Left ventricle myocardium inferior (tissue), 1 donor: ENCODE measurements around the gene FITM2. TPM values are rescaled to one million over a fixed set of nuclear protein-coding genes. Genes with fewer than 3 reads are reported as not detected.
A peak's percentile ranks its signal among the peaks of the same experiment; 100 is the strongest.

Experiments
- DNase-seq: peaks from one replicate; pipeline ENCODE4 v3.0.0-alpha.2; 2020
- H3K27ac ChIP-seq: fragments of 200-600 bp; replicated peaks from 2 replicates; pipeline ENCODE4 v1.8.0; 2021
- H3K27me3 ChIP-seq: fragments of 200-600 bp; 2 replicates; pipeline ENCODE4 v1.8.0; 2021; ENCODE audit warnings: low read depth
- H3K36me3 ChIP-seq: fragments of 200-600 bp; 2 replicates; pipeline ENCODE4 v1.8.0; 2021
- H3K4me1 ChIP-seq: fragments of 200-600 bp; 2 replicates; pipeline ENCODE4 v1.8.0; 2021
- H3K4me3 ChIP-seq: fragments of 200-600 bp; 2 replicates; pipeline ENCODE4 v1.8.0; 2021; ENCODE audit warnings: mild to moderate bottlenecking, moderate library complexity
- H3K9me3 ChIP-seq: fragments of 200-600 bp; replicated peaks from 2 replicates; pipeline ENCODE4 v1.8.0; 2021
- CTCF ChIP-seq: fragments of 200-600 bp; IDR thresholded peaks from 2 replicates; pipeline ENCODE4 v1.8.0; 2021; ENCODE audit warnings: antibody characterized with exemption, mild to moderate bottlenecking, borderline replicate concordance
- intact Hi-C: fragments of 100-400 bp; cut with micrococcal nuclease; formaldehyde crosslinking; loops from one replicate; pipeline ENCODE4 v1.11.0; 2022
- total RNA-seq: library from RNA; stranded (reverse); fragmentation: NEBNext Ultra II Directional; extraction: Animal tissue kit (Norgen Biotek cat#: 25700); gene quantifications from one replicate; pipeline ENCODE4 v1.2.1, GENCODE V29; 2021
- donor health status: DM: no; HTN: yes; CAD: no; lungs with severe emphysema.

FITM2 gene
- total RNA-seq, 1 donor from 2014 or later = 160 TPM

GRCh38 chr20:44279228-44279627 is 31.8 kb downstream of the FITM2 start:
- Histone ChIP-seq H3K27me3 (no peaks in the 10 kb centered on the region), H3K4me1 (peaks cover 21% of the 10 kb centered on the region), H3K27ac (no peak overlapping the region), H3K4me3 (no peak overlapping the region), H3K9me3 (no peaks in the 10 kb centered on the region), H3K36me3 (no peaks in the 10 kb centered on the region)
- intact Hi-C loops = no loop called here
- DNase-seq = no peak
- no peak for TF ChIP-seq CTCF

GRCh38 chr20:44274303-44275017 is 36.5 kb downstream of the FITM2 start:
- TF ChIP-seq CTCF = no peak
- no peak overlapping the region for H3K4me3 ChIP-seq
- intact Hi-C loops = no loop called here
- H3K27me3 ChIP-seq = no peaks in the 10 kb centered on the region
- H3K27ac ChIP-seq = no peak overlapping the region
- no peak for DNase-seq
- peaks cover 18% of the 10 kb centered on the region for H3K36me3 ChIP-seq
- peaks cover 8% of the 10 kb centered on the region for H3K4me1 ChIP-seq
- no peaks in the 10 kb centered on the region for H3K9me3 ChIP-seq

GRCh38 chr20:44273231-44274215 is 37.5 kb downstream of the FITM2 start:
- peaks cover 8% of the 10 kb centered on the region for H3K4me1 ChIP-seq
- no peak overlapping the region for H3K27ac ChIP-seq
- no peak overlapping the region for H3K4me3 ChIP-seq
- intact Hi-C loops = no loop called here
- peaks cover 18% of the 10 kb centered on the region for H3K36me3 ChIP-seq
- no peaks in the 10 kb centered on the region for H3K27me3 ChIP-seq
- DNase-seq = no peak
- H3K9me3 ChIP-seq = no peaks in the 10 kb centered on the region
- no peak for TF ChIP-seq CTCF

- H3K4me3 ChIP-seq = no peak overlapping the region
- no peaks in the 10 kb centered on the region for H3K9me3 ChIP-seq
- intact Hi-C loops = no loop called here
- H3K36me3 ChIP-seq = peaks cover 18% of the 10 kb centered on the region
- no peak overlapping the region for H3K27ac ChIP-seq
- H3K4me1 ChIP-seq = peaks cover under 1% of the 10 kb centered on the region
- no peak for DNase-seq
- peak; percentile 17 for TF ChIP-seq CTCF
- H3K27me3 ChIP-seq = no peaks in the 10 kb centered on the region
Measured at GRCh38 chr20:44271915-44272663, 38.9 kb downstream of the FITM2 start.

GRCh38 chr20:44268802-44269201 is 42.2 kb downstream of the FITM2 start:
- Histone ChIP-seq H3K4me3 (no peak overlapping the region), H3K27me3 (no peaks in the 10 kb centered on the region), H3K4me1 (peaks cover 8% of the 10 kb centered on the region), H3K9me3 (no peaks in the 10 kb centered on the region), H3K36me3 (peaks cover 18% of the 10 kb centered on the region), H3K27ac (no peak overlapping the region)
- intact Hi-C loops = no loop called here
- no peak for DNase-seq
- no peak for TF ChIP-seq CTCF
